ENCODE measurements around the gene STPG3.

DNA sequence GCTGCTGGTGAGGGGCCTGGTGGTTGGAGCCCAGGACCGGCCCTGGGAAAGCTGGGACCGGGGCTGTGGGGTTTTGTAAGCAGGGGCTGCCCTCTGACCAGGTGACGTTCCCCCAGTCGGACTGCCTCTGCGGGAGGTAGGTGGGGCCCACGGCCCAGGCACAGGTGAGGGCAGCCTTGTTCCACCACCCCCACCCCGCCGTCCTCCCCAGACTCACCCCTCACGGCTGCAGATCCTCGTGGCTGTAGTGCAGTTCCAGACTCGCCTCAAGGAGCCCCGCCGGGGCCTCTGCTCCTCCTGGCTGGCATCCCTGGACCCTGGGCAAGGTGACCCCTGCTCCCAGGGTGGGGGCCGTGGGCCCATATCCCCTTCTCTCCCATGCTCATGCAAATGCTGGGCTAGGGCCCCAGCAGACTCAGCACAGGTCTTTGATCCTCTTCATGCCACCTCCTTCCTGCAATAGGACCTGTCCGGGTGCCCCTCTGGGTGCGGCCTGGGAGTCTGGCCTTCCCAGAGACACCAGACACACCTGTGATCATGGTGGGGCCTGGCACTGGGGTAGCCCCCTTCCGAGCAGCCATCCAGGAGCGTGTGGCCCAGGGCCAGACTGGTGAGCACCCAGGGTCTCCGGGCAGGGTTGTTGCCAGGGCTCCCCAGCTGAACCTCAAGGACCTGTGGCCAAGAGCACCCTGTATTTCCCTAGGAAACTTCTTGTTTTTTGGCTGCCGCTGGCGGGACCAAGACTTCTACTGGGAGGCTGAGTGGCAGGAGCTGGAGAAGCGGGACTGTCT, 35.7 kb upstream of the STPG3 start:
- no peak for TF ChIP-seq CTCF (IDR thresholded peaks at IDR 0.05)
- TF ChIP-seq POLR2A (IDR thresholded peaks at IDR 0.05), result no peak
